GM23338 (cell line): Measurements from ENCODE around the gene GLB1L. TPM values are rescaled to one million over a fixed set of nuclear protein-coding genes. Genes with fewer than 3 reads are reported as not detected.
A peak's percentile ranks its signal among the peaks of the same experiment; 100 is the strongest.

Experiments used
- ATAC-seq: fragments of 200-7000 bp; cut with Tn5 transposase; 3 replicates; pipeline ENCODE4 v1.9.1; 2020
- DNase-seq: peaks from one replicate; pipeline ENCODE4 v3.0.0-alpha.2; 2015; ENCODE audit warnings: low spot score
- H2AFZ ChIP-seq: fragments of 200-600 bp; sonication (generic); 2 replicates; pipeline ENCODE4 v1.8.0; 2016; ENCODE audit warnings: antibody characterized with exemption, mild to moderate bottlenecking, moderate library complexity
- H3F3A ChIP-seq: fragments of 200-600 bp; sonication (generic); replicated peaks from 2 replicates; pipeline ENCODE4 v1.8.0; 2017; ENCODE audit warnings: antibody characterized with exemption, mixed run types, low read depth
- H3K27ac ChIP-seq: fragments of 200-600 bp; sonication (generic); 2 replicates; pipeline ENCODE4 v1.6.1; 2016; ENCODE audit warnings: low read depth
- H3K27me3 ChIP-seq: fragments of 200-600 bp; sonication (generic); 2 replicates; pipeline ENCODE4 v1.8.0; 2016; ENCODE audit warnings: mild to moderate bottlenecking, mixed run types, moderate library complexity; ENCODE audit not compliant: insufficient read depth
- H3K36me3 ChIP-seq: fragments of 200-600 bp; sonication (generic); 2 replicates; pipeline ENCODE4 v1.8.0; 2016; ENCODE audit warnings: mild to moderate bottlenecking; ENCODE audit not compliant: insufficient read depth
- H3K4me1 ChIP-seq: fragments of 200-600 bp; sonication (generic); 2 replicates; pipeline ENCODE4 v1.8.0; 2016; ENCODE audit warnings: mild to moderate bottlenecking, moderate library complexity; ENCODE audit not compliant: insufficient read depth
- H3K4me2 ChIP-seq: fragments of 200-600 bp; sonication (generic); 2 replicates; pipeline ENCODE4 v1.7.1; 2017; ENCODE audit warnings: mixed run types
- H3K4me3 ChIP-seq: fragments of 200-600 bp; sonication (generic); 2 replicates; pipeline ENCODE4 v1.6.1; 2016; ENCODE audit warnings: mixed run types
- H3K79me2 ChIP-seq: fragments of 200-600 bp; sonication (generic); replicated peaks from 2 replicates; pipeline ENCODE4 v1.8.0; 2017; ENCODE audit warnings: mild to moderate bottlenecking; ENCODE audit not compliant: insufficient read depth
- H3K9me2 ChIP-seq: fragments of 200-600 bp; sonication (generic); 2 replicates; pipeline ENCODE4 v1.8.0; 2017; ENCODE audit not compliant: insufficient read depth
- H4K20me1 ChIP-seq: fragments of 200-600 bp; sonication (generic); replicated peaks from 2 replicates; pipeline ENCODE4 v1.8.0; 2017; ENCODE audit warnings: mild to moderate bottlenecking; ENCODE audit not compliant: insufficient read depth
- H3K27ac Mint-ChIP-seq: 2 replicates; pipeline ENCODE4 v1.8.0; 2020; ENCODE audit warnings: inconsistent platforms, mild to moderate bottlenecking, moderate library complexity, mixed read lengths
- H3K27me3 Mint-ChIP-seq: 3 replicates; pipeline ENCODE4 v1.8.0; 2022; ENCODE audit warnings: low read depth, mild to moderate bottlenecking, moderate library complexity, mixed read lengths, inconsistent platforms; ENCODE audit not compliant: insufficient read depth, poor library complexity
- H3K36me3 Mint-ChIP-seq: 3 replicates; pipeline ENCODE4 v1.8.0; 2021; ENCODE audit warnings: low read depth, mild to moderate bottlenecking, inconsistent platforms, moderate library complexity, mixed read lengths
- H3K4me1 Mint-ChIP-seq: 3 replicates; pipeline ENCODE4 v1.8.0; 2020; ENCODE audit warnings: mild to moderate bottlenecking, inconsistent platforms, mixed read lengths
- H3K4me3 Mint-ChIP-seq: 3 replicates; pipeline ENCODE4 v1.8.0; 2021; ENCODE audit warnings: moderate library complexity, mild to moderate bottlenecking, inconsistent platforms, mixed read lengths
- H3K9me3 Mint-ChIP-seq: 3 replicates; pipeline ENCODE4 v1.8.0; 2020; ENCODE audit warnings: moderate library complexity, mild to moderate bottlenecking, inconsistent platforms, mixed read lengths
- CREB1 ChIP-seq: fragments of 250-450 bp; sonication (Bioruptor Pico); IDR thresholded peaks from 2 replicates; pipeline ENCODE4 v1.5.0; 2020; ENCODE audit warnings: low read depth, mild to moderate bottlenecking, moderate library complexity
- EZH2phosphoT487 ChIP-seq: fragments of 200-600 bp; sonication (generic); IDR thresholded peaks from one replicate; pipeline ENCODE4 v1.8.1; 2018; ENCODE audit warnings: antibody characterized with exemption; ENCODE audit not compliant: unreplicated experiment
- ZNF462 ChIP-seq: fragments of 250-450 bp; sonication (Bioruptor Pico); IDR thresholded peaks from 2 replicates; pipeline ENCODE4 v1.5.0; 2020; ENCODE audit warnings: mild to moderate bottlenecking, moderate library complexity
- polyA plus RNA-seq: library from polyadenylated mRNA; unstranded; fragments of >200 nt; fragmentation: Nextera tagmentation; extraction: Ambion mirVana; gene quantifications from 2 replicates; pipeline ENCODE4 v1.2.1, GENCODE V29; 2016
- total RNA-seq: library from RNA; depleted of rRNA; stranded (reverse); fragments of >200 nt; shearing (Covaris generic); gene quantifications from 2 replicates; pipeline ENCODE4 v1.2.3, GENCODE V29; 2014

Gene GLB1L
- total and polyA plus RNA-seq, 2 experiments from 2014 or later: 1.7 to 5.4 TPM

GRCh38 chr2:219277703-219278654 lies 32.7 kb upstream of the GLB1L start (continued):
- TF ChIP-seq ZNF462 (CRISPR knock-in tag): no peak

- H3K27ac ChIP-seq: no peak overlapping the region
- H3K4me2 ChIP-seq: peak overlapping the region; percentile 69
- no peak overlapping the region for H3K27ac Mint-ChIP-seq
These were observed 29.2 kb upstream of the GLB1L start for GRCh38 chr2:219274361-219274921.

More at GRCh38 chr2:219274361-219274921, 29.2 kb upstream of the GLB1L start:
- Histone ChIP-seq H3K4me3 (no peak overlapping the region; the same call in 1 of the 2 replicates), H3K9me2 (no peaks in the 10 kb centered on the region), H4K20me1 (no peaks in the 10 kb centered on the region), H3K4me1 (peaks cover 28% of the 10 kb centered on the region), H3K79me2 (no peaks in the 10 kb centered on the region), H3F3A (no peaks in the 10 kb centered on the region), H3K27me3 (no peaks in the 10 kb centered on the region), H2AFZ (peak overlapping the region; percentile 69; the same call in 1 of the 2 replicates), H3K36me3 (no peaks in the 10 kb centered on the region)
- TF ChIP-seq EZH2phosphoT487 (no peak), ZNF462 (CRISPR knock-in tag) (no peak), CREB1 (no peak)
- no peaks in the 10 kb centered on the region for H3K9me3 Mint-ChIP-seq
- no peaks in the 10 kb centered on the region for H3K36me3 Mint-ChIP-seq
- no peak overlapping the region; the same call in 2 of the 3 replicates for H3K4me3 Mint-ChIP-seq
- peak; percentile 8 for ATAC-seq
- H3K4me1 Mint-ChIP-seq: peaks cover 35% of the 10 kb centered on the region
- peak; percentile 72 for DNase-seq
- peaks cover 28% of the 10 kb centered on the region for H3K27me3 Mint-ChIP-seq
